ENCODE data around the gene ACTR2. TPM values are rescaled to one million over a fixed set of nuclear protein-coding genes. Genes with fewer than 3 reads are reported as not detected.

The ACTR2 gene
- total RNA-seq, 1 donor from 2014 or later = 188 TPM

DNA sequence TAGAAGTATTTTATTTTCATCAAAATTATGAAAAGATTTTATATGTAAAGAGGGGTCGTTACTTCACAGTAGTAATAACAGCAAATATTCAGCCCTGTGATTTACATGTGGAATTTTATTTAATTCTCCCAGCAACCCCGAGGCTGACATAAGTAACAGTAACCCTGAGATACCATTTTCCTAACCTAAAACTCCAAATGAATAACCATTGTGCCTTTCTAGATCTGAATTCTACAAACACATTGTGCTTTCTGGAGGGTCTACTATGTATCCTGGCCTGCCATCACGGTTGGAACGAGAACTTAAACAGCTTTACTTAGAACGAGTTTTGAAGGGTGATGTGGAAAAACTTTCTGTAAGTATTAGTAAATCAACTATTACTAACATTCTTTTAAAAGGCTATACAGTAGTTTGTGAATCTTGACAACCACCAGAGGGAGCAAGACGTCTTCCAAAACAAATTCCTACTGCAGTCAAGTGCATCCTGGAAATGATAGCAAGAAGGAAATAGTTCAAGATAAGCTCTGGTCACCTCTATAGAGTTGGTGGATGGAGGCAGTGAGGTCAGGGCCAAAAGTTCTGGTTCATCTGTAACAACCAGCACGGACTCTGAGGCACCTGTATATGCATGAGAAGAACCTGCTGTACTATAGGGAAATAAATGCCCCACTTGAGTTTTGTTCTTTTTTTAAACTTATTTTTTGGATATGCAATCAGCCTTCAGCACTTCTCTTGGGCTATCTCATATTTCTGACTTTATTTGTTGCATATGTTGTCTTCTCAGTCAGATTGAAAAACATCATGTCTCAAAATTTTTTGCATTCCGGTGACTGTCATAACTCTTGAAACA, 37.4 kb downstream of the ACTR2 start:
- Mint-ChIP-seq H3K9me3 (ENCODE audit: low read depth) (no peaks in the 10 kb centered on the region), H3K4me3 (ENCODE audit: low read depth) (no peak overlapping the region), H3K36me3 (ENCODE audit: insufficient read depth) (peaks cover 9% of the 10 kb centered on the region), H3K4me1 (ENCODE audit: low read depth) (no peaks in the 10 kb centered on the region), H3K27ac (no peak overlapping the region), H3K27me3 (no peaks in the 10 kb centered on the region)
- DNase-seq (ENCODE audit: low spot score, unreplicated experiment) = no peak
- TF ChIP-seq, protein P1, sequence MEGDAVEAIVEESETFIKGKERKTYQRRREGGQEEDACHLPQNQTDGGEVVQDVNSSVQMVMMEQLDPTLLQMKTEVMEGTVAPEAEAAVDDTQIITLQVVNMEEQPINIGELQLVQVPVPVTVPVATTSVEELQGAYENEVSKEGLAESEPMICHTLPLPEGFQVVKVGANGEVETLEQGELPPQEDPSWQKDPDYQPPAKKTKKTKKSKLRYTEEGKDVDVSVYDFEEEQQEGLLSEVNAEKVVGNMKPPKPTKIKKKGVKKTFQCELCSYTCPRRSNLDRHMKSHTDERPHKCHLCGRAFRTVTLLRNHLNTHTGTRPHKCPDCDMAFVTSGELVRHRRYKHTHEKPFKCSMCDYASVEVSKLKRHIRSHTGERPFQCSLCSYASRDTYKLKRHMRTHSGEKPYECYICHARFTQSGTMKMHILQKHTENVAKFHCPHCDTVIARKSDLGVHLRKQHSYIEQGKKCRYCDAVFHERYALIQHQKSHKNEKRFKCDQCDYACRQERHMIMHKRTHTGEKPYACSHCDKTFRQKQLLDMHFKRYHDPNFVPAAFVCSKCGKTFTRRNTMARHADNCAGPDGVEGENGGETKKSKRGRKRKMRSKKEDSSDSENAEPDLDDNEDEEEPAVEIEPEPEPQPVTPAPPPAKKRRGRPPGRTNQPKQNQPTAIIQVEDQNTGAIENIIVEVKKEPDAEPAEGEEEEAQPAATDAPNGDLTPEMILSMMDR (IDR thresholded peaks at IDR 0.05; ENCODE audit: unreplicated experiment) = peak; percentile 80

DNA sequence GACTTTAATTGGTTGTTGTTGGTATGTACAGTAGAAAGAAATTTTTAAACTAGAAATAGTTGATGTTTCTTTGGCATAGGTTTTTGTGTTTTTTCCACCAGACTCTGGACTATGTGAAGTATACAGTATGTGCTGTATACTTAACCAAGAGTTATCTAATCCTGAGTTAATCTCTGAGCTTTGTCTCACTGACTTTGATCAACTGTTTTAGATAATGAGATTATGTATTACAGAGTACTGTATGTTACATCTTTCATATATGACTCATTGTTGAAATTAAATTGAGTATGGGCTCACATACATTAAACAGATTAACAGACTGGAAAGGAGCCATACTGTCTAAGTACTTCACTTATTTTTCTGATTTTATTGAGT, 38.0 kb downstream of the ACTR2 start:
- Mint-ChIP-seq H3K4me1 (ENCODE audit: low read depth) (no peaks in the 10 kb centered on the region), H3K27ac (no peak overlapping the region), H3K36me3 (ENCODE audit: insufficient read depth) (peaks cover 9% of the 10 kb centered on the region), H3K9me3 (ENCODE audit: low read depth) (no peaks in the 10 kb centered on the region), H3K27me3 (no peaks in the 10 kb centered on the region), H3K4me3 (ENCODE audit: low read depth) (no peak overlapping the region)
- TF ChIP-seq, protein P1 (IDR thresholded peaks at IDR 0.05; ENCODE audit: unreplicated experiment) = no peak
- DNase-seq (ENCODE audit: low spot score, unreplicated experiment) = no peak

DNA sequence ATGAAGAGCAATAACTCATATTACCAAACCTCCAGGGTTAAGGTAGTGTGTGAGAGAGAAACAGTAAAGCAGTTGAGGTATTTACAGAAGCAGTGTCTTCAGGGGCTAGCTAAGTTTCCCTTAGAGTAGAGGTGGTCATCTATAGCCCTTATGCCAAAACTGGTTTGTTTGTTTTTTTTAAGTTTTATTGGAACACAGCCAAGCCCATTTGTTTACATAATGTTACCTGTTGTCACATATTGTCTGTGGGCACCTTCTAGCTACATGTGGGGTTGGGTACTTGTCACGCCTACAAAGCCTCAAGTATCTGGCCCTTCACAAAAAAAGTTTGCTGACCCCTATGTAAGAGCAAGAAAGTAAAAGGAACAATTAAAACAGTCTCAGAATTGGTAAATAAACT, 39.4 kb downstream of the ACTR2 start:
- Mint-ChIP-seq H3K4me1 (ENCODE audit: low read depth) (no peaks in the 10 kb centered on the region), H3K9me3 (ENCODE audit: low read depth) (no peaks in the 10 kb centered on the region), H3K36me3 (ENCODE audit: insufficient read depth) (peaks cover 13% of the 10 kb centered on the region), H3K27ac (no peak overlapping the region), H3K4me3 (ENCODE audit: low read depth) (no peak overlapping the region), H3K27me3 (no peaks in the 10 kb centered on the region)
- TF ChIP-seq, protein P1 (IDR thresholded peaks at IDR 0.05; ENCODE audit: unreplicated experiment) = no peak
- DNase-seq (ENCODE audit: low spot score, unreplicated experiment) = no peak

DNA sequence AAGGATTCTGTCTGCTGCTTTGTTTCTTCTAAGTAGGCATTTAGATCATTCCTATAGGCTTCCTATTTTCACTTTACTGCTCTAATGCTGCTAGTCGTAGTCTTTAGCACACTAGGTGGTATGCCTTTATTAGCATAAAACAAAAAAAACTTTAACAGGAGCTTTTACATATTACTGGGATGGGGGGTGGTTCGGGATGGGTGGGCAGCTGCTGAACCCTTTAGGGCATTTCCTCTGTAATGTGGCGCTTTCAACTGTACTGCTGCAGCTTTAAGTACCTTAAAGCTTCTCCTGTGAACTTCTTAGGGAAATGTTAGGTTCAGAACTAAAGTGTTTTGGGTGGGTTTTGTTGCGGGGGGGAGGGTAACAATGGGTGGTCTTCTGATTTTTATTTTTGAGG, 41.3 kb downstream of the ACTR2 start:
- Mint-ChIP-seq H3K4me3 (ENCODE audit: low read depth) (no peak overlapping the region), H3K4me1 (ENCODE audit: low read depth) (no peaks in the 10 kb centered on the region), H3K27ac (no peak overlapping the region), H3K27me3 (no peaks in the 10 kb centered on the region), H3K36me3 (ENCODE audit: insufficient read depth) (peaks cover 14% of the 10 kb centered on the region), H3K9me3 (ENCODE audit: low read depth) (no peaks in the 10 kb centered on the region)
- TF ChIP-seq, protein P1 (IDR thresholded peaks at IDR 0.05; ENCODE audit: unreplicated experiment) = no peak
- DNase-seq (ENCODE audit: low spot score, unreplicated experiment) = no peak

DNA sequence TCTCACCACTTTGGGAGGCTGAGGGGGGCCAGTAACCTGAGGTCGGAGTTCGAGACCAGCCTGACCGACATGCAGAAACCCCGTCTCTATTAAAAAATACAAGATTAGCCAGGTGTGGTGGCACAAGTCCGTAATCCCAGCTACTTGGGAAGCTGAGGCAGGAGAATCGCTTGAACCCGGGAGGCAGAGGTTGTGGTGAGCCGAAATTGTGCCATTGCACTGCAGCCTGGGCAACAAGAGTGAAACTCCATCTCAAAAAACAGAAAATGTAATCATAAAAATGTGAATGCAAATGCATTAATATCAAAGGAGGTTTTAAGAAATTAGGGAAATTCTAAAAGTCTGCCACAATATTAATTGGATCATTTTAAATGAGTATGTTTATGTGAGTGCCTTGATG, 45.7 kb downstream of the ACTR2 start:
- peaks cover 9% of the 10 kb centered on the region for H3K36me3 Mint-ChIP-seq (ENCODE audit: insufficient read depth)
- DNase-seq (ENCODE audit: low spot score, unreplicated experiment) = no peak
- no peak overlapping the region for H3K4me3 Mint-ChIP-seq (ENCODE audit: low read depth)
- TF ChIP-seq, protein P1 (IDR thresholded peaks at IDR 0.05; ENCODE audit: unreplicated experiment) = no peak
- H3K27ac Mint-ChIP-seq = no peak overlapping the region
- no peaks in the 10 kb centered on the region for H3K9me3 Mint-ChIP-seq (ENCODE audit: low read depth)
- H3K27me3 Mint-ChIP-seq = no peaks in the 10 kb centered on the region
- H3K4me1 Mint-ChIP-seq (ENCODE audit: low read depth) = no peaks in the 10 kb centered on the region

All from progenitor cell of endocrine pancreas (in vitro differentiated cells).